Measurements from ENCODE around the gene NR2F2. TPM values are rescaled to one million over a fixed set of nuclear protein-coding genes. Genes with fewer than 3 reads are reported as not detected.
A peak's percentile ranks its signal among the peaks of the same experiment; 100 is the strongest.

NR2F2 gene
- total RNA-seq, 1 donor from 2014 or later: 39.8 TPM

DNA sequence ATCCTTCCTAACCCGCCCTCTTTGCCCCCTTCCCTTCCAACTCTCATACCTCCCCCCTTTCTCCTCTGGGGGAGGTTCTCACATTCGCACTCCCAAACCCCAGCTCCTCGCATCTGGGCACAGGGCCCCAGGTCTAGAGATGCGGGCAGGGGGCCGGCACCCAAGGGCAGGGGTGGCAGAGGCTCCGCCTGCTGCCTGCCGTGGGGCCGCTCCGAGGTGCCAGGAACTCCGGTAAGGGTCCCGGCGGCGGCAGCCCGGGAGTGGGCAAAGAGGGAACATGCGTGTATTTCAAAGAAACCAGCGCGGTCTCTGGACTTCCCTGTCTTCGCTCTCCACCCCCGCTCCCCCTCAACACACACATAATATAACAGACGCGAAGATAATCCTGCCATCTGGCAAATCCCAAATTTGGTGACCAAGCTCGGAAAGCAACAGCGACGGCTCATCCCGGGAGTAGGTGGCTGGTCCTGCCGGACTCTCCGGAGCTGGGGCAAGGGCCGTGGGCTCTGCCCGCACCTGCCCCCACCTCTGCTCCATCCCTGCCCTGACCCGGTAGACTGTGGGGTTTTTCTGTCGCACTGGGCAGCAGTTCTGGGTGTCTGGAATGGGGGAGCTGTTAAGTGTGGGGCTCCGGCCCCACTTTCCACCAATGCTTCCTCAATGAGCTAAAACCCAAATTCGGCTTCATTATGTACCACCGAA is 31.0 kb downstream of the NR2F2 start:
- TF ChIP-seq, protein P1, sequence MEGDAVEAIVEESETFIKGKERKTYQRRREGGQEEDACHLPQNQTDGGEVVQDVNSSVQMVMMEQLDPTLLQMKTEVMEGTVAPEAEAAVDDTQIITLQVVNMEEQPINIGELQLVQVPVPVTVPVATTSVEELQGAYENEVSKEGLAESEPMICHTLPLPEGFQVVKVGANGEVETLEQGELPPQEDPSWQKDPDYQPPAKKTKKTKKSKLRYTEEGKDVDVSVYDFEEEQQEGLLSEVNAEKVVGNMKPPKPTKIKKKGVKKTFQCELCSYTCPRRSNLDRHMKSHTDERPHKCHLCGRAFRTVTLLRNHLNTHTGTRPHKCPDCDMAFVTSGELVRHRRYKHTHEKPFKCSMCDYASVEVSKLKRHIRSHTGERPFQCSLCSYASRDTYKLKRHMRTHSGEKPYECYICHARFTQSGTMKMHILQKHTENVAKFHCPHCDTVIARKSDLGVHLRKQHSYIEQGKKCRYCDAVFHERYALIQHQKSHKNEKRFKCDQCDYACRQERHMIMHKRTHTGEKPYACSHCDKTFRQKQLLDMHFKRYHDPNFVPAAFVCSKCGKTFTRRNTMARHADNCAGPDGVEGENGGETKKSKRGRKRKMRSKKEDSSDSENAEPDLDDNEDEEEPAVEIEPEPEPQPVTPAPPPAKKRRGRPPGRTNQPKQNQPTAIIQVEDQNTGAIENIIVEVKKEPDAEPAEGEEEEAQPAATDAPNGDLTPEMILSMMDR (IDR thresholded peaks at IDR 0.05): no peak
- TF ChIP-seq POLR2AphosphoS5 (IDR thresholded peaks at IDR 0.05; ENCODE audit: insufficient read depth in 1 of 2, low read depth in 1 of 2) (no peak), POLR2A (IDR thresholded peaks at IDR 0.05) (no peak)
- Histone ChIP-seq H3K4me3 (peak overlapping the region; percentile 49 to 70), H3K9me3 (no peaks in the 10 kb centered on the region), H3K4me1 (peaks cover 41% of the 10 kb centered on the region), H3K36me3 (no peaks in the 10 kb centered on the region), H3K27ac (peak overlapping the region; percentile 14), H3K27me3 (no peaks in the 10 kb centered on the region)
- intact Hi-C loops (cut with DNase I): no loop called here
- DNase-seq (ENCODE audit: extremely low spot score in 2 of 2): no peak

DNA sequence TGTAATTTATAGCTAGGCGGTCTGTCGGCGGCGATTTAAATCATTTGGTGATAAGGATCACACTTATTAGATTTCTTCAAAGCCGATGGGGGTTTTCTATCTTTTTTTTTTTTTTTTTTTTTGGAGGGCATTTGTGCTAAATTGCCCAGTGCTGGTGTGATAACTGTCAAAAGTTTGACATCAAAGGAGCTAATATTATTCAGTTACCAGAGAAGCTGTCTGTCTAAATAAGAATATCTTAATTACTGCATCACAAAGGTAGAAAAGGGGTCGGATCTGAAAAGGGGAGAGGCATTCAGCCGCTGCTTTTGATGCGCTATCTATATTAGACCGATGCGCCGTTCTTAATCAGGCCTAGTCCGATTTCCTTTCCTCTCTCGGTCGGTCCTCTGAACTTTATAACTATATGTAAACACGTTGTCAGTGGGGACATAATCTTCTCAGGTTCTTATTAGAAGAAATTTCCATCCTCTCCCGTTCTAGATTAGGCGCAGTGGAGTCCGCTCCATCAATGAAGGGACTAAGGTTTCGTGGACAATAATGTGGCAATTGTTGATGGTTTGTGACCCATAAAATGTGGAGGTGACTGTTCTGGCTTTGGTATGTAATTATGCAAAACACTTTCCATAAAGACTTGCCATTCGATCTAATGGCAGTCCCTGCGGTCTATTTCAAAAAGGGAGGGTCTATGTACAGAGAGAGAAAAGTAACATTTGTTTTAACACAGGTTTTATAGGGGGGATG is 31.7 kb downstream of the NR2F2 start:
- DNase-seq (ENCODE audit: extremely low spot score in 2 of 2): no peak
- Histone ChIP-seq H3K9me3 (no peaks in the 10 kb centered on the region), H3K36me3 (no peaks in the 10 kb centered on the region), H3K27ac (no peak overlapping the region), H3K4me1 (peaks cover 37% of the 10 kb centered on the region), H3K4me3 (no peak overlapping the region), H3K27me3 (no peaks in the 10 kb centered on the region)
- TF ChIP-seq, protein P1 (IDR thresholded peaks at IDR 0.05): no peak
- TF ChIP-seq POLR2AphosphoS5 (IDR thresholded peaks at IDR 0.05; ENCODE audit: insufficient read depth in 1 of 2, low read depth in 1 of 2) (no peak), POLR2A (IDR thresholded peaks at IDR 0.05) (no peak)
- intact Hi-C loops (cut with DNase I): no loop called here

DNA sequence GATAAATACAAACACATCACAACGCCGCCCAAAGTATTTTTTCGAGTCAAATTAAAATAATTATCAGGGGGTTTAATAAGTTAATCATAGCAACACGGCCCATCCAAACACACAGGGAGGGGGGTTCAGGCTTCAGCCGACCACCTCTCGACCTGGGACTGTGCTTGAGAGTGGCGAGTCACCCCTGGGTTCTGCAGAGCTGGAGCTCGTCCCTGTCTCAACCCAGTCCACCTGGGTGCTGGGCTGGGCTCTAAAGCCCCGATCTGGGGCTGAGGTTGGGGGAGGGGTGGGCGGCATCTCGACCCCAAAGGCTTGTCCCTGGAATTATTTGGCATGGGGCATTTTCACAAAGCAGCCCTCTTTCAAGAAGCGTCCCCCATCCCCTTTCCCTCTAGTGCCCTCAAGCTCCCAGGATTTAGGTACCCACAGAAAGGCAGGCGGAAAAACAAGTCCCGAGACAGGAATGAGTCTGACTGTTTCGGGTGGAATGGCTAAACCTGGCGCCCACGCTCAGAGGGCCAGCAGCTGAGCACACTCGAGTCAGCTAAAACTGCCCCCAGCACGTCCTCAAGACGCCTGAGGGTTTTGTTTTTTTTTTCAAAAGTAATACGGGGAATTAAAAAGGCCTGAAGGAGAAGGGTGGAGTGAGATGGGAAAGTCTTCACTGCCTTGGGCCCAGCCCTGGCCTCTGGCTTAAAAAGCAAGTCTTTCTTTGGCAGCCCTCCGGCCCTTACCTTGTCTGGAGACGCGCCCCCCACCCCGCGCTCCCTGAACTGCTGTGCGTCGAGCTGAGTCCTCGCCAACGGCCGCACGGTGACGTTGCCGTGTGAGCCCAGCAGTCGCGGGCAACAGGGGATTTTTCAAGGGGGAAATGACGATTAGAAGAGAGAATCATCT is 32.5 kb downstream of the NR2F2 start:
- TF ChIP-seq, protein P1 (IDR thresholded peaks at IDR 0.05): no peak
- TF ChIP-seq POLR2AphosphoS5 (IDR thresholded peaks at IDR 0.05; ENCODE audit: insufficient read depth in 1 of 2, low read depth in 1 of 2) (no peak), POLR2A (IDR thresholded peaks at IDR 0.05) (no peak)
- Histone ChIP-seq H3K27ac (no peak overlapping the region), H3K27me3 (no peaks in the 10 kb centered on the region), H3K4me1 (peaks cover 29% of the 10 kb centered on the region), H3K9me3 (no peaks in the 10 kb centered on the region), H3K36me3 (no peaks in the 10 kb centered on the region), H3K4me3 (no peak overlapping the region)
- intact Hi-C loops (cut with DNase I): no loop called here
- DNase-seq (ENCODE audit: extremely low spot score in 2 of 2): no peak

DNA sequence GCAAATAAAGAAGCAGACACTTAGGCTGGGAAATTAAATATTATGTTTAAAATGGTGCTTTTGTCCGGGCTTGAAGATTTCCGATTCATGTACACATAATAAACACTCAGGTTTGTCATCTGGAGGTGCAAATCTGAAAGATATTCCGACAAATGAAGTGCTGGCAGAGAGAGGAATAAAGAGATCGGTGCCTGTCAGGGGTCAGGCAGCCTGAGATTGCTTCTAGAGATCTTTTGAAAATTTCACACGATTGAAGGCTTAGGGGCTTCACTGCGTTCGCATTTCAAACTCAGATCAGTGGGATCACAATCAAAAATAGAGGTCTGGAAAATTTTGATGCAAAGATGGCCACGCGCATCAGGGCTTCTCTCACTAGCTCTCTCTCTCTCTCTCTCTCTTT is 33.2 kb downstream of the NR2F2 start:
- DNase-seq (ENCODE audit: extremely low spot score in 2 of 2): no peak
- TF ChIP-seq, protein P1 (IDR thresholded peaks at IDR 0.05): no peak
- TF ChIP-seq POLR2A (IDR thresholded peaks at IDR 0.05) (no peak), POLR2AphosphoS5 (IDR thresholded peaks at IDR 0.05; ENCODE audit: insufficient read depth in 1 of 2, low read depth in 1 of 2) (no peak)
- Histone ChIP-seq H3K4me1 (peaks cover 22% of the 10 kb centered on the region), H3K27ac (no peak overlapping the region), H3K36me3 (no peaks in the 10 kb centered on the region), H3K27me3 (no peaks in the 10 kb centered on the region), H3K9me3 (no peaks in the 10 kb centered on the region), H3K4me3 (no peak overlapping the region)
- intact Hi-C loops (cut with DNase I): no loop called here

Data from vagina (tissue), 2 donors.